Measurements from ENCODE around the gene RNF121. TPM values are rescaled to one million over a fixed set of nuclear protein-coding genes. Genes with fewer than 3 reads are reported as not detected.

Gene RNF121
- total RNA-seq, 6 experiments from 2014 or later: 36.7 to 41.6 (median 38.7) TPM

DNA sequence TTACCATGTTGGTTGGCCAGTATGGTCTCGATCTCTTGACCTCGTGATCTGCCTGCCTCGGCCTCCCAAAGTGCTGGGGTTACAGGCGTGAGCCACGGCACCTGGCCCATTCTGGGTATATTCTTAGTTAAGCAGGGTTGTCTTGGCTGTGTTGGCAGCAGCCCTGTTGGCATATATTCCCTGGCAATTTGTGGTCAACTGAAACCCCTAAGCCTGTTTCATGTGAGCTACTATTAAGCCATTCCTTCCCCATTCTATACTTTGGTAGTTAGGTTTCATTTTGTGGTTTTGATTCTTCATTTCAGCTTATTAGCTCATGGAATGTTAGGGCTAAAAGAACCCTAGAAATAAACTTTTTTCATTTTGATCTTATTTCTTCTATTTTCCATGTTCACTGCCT lies 47.7 kb downstream of the RNF121 start:
- TF ChIP-seq, protein P1, sequence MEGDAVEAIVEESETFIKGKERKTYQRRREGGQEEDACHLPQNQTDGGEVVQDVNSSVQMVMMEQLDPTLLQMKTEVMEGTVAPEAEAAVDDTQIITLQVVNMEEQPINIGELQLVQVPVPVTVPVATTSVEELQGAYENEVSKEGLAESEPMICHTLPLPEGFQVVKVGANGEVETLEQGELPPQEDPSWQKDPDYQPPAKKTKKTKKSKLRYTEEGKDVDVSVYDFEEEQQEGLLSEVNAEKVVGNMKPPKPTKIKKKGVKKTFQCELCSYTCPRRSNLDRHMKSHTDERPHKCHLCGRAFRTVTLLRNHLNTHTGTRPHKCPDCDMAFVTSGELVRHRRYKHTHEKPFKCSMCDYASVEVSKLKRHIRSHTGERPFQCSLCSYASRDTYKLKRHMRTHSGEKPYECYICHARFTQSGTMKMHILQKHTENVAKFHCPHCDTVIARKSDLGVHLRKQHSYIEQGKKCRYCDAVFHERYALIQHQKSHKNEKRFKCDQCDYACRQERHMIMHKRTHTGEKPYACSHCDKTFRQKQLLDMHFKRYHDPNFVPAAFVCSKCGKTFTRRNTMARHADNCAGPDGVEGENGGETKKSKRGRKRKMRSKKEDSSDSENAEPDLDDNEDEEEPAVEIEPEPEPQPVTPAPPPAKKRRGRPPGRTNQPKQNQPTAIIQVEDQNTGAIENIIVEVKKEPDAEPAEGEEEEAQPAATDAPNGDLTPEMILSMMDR (IDR thresholded peaks at IDR 0.05): no peak
- no peak overlapping the region for H3K4me3 Mint-ChIP-seq
- peaks cover 4% of the 10 kb centered on the region; the same call in 1 of the 2 replicates for H3K36me3 Mint-ChIP-seq (ENCODE audit: low read depth)
- peaks cover 21% of the 10 kb centered on the region for H3K4me1 Mint-ChIP-seq (ENCODE audit: low read depth)
- no peaks in the 10 kb centered on the region for H3K9me3 Mint-ChIP-seq
- DNase-seq: no peak
- no peak overlapping the region for H3K27ac Mint-ChIP-seq
- peaks cover 4% of the 10 kb centered on the region; the same call in 1 of the 2 replicates for H3K27me3 Mint-ChIP-seq (ENCODE audit: insufficient read depth)

DNA sequence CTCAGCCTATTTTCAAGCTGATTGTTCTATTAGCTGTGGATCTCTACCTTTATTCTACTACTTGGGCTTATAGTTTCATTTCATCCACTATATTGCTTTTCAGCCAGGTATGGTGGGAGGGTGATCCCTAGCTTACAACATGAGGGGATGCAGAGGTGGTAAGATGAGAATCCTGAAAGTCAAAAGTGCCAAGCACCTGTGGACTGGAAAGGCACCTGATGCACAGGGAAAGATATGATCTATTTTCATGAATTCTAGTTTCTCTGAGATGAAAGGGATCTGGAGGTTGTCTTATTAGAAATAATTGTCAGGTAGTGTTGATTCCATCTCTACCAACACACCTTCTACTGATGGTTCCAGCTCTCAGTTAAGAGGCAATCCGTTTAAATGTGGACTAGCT lies 48.2 kb downstream of the RNF121 start:
- H3K36me3 Mint-ChIP-seq (ENCODE audit: low read depth): peaks cover 4% of the 10 kb centered on the region; the same call in 1 of the 2 replicates
- H3K27ac Mint-ChIP-seq: no peak overlapping the region
- H3K4me3 Mint-ChIP-seq: no peak overlapping the region
- peaks cover 4% of the 10 kb centered on the region; the same call in 1 of the 2 replicates for H3K27me3 Mint-ChIP-seq (ENCODE audit: insufficient read depth)
- TF ChIP-seq, protein P1 (IDR thresholded peaks at IDR 0.05): no peak
- no peaks in the 10 kb centered on the region for H3K9me3 Mint-ChIP-seq
- no peak for DNase-seq
- H3K4me1 Mint-ChIP-seq (ENCODE audit: low read depth): peaks cover 21% of the 10 kb centered on the region

DNA sequence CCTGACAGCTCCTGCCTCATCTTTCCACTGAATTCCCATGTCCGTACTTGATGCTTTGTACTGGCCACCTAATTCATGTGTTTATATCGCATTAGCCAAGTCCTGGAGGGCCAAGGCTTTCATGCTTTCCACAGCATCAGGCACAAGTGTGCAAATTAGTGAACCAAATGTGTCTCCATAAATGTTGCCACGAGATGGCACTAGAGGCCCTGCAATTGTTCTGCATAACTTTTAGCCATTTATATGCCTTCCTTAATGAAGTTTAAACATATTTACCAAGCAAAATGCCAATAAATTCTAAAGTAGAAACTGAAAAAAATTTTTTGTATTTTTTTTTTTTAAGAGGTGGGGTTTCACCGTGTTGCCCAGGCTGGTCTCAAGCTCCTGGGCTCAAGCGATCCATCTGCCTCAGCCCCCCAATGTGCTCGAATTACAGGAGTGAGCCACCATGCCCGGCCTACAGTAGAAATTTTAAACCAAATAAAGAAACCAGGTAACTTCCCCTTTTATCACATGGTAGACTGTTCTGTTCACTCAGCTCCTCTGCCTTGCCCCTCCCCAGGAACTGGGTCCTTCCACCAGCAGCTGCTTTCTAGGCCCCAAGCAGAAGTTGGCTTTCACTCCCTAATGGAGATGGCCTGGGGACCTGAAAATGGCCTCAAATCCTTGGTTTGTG lies 49.0 kb downstream of the RNF121 start:
- DNase-seq: peak; percentile 54
- peaks cover 4% of the 10 kb centered on the region; the same call in 1 of the 2 replicates for H3K36me3 Mint-ChIP-seq (ENCODE audit: low read depth)
- H3K4me3 Mint-ChIP-seq: no peak overlapping the region
- H3K9me3 Mint-ChIP-seq: no peaks in the 10 kb centered on the region
- H3K27ac Mint-ChIP-seq: no peak overlapping the region
- TF ChIP-seq, protein P1 (IDR thresholded peaks at IDR 0.05): peak; percentile 89
- peaks cover 21% of the 10 kb centered on the region for H3K4me1 Mint-ChIP-seq (ENCODE audit: low read depth)
- peaks cover 4% of the 10 kb centered on the region; the same call in 1 of the 2 replicates for H3K27me3 Mint-ChIP-seq (ENCODE audit: insufficient read depth)

DNA sequence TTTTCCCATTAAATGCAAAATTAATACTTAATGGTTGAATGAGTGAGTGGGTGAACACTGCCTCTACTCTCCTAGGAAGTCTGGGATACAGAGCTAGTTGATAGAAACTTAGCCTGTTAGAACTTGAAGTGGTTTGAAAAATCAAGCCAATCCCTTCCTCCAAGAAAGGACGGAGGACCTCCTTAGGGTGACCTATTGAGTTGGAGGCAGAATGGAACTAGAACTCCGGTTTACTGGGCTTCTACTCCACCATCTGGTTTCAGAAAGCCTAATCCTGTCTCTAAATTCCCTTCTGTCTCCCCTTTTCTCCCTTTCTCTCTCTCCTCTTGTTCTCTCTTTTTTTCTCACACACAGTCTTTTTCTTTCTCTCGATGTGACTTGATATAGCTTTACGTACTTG lies 50.2 kb downstream of the RNF121 start:
- peaks cover 4% of the 10 kb centered on the region; the same call in 1 of the 2 replicates for H3K36me3 Mint-ChIP-seq (ENCODE audit: low read depth)
- TF ChIP-seq, protein P1 (IDR thresholded peaks at IDR 0.05): no peak
- peaks cover 4% of the 10 kb centered on the region; the same call in 1 of the 2 replicates for H3K27me3 Mint-ChIP-seq (ENCODE audit: insufficient read depth)
- no peaks in the 10 kb centered on the region for H3K9me3 Mint-ChIP-seq
- no peak for DNase-seq
- no peak overlapping the region for H3K4me3 Mint-ChIP-seq
- H3K4me1 Mint-ChIP-seq (ENCODE audit: low read depth): peaks cover 29% of the 10 kb centered on the region
- no peak overlapping the region for H3K27ac Mint-ChIP-seq

DNA sequence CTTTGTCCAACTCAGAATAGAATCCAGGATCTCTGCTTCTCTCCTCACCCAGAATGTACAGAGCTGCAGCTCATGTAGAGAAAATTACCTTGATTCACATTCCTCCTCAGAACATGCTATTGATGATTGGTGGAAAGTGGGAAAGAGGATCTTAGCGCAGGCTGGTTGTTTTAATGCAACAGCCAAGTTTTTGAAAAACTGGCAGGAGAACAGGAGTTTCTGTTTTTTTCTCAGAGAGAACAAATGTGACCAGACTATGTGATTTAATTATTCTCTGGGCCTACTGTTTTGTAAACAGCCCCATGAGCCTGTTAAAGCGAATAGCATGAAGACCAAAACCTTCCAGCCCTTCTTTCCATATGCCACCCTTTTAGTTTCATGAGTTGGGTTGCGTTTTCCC lies 50.8 kb downstream of the RNF121 start:
- Mint-ChIP-seq H3K4me3 (no peak overlapping the region), H3K27me3 (ENCODE audit: insufficient read depth) (peaks cover 4% of the 10 kb centered on the region; the same call in 1 of the 2 replicates), H3K9me3 (no peaks in the 10 kb centered on the region), H3K4me1 (ENCODE audit: low read depth) (peaks cover 25% of the 10 kb centered on the region), H3K27ac (no peak overlapping the region), H3K36me3 (ENCODE audit: low read depth) (peaks cover 4% of the 10 kb centered on the region; the same call in 1 of the 2 replicates)
- TF ChIP-seq, protein P1 (IDR thresholded peaks at IDR 0.05): no peak
- DNase-seq: no peak
